DND-41 (cell line): ENCODE results near the gene PLSCR3.

ENCODE experiments used
- ATAC-seq: fragments of 200-7000 bp; cut with Tn5 transposase; 3 replicates; pipeline ENCODE4 v1.9.1; 2021; ENCODE audit warnings: low read depth; ENCODE audit not compliant: insufficient read depth
- DNase-seq: peaks from one replicate; pipeline ENCODE4 v3.0.0-alpha.2; 2020
- H2AFZ ChIP-seq: 2 replicates; pipeline ENCODE4 v1.6.0; 2012; ENCODE audit warnings: low read depth, low read length
- H3K27ac ChIP-seq: 2 replicates; pipeline ENCODE4 v1.5.1; 2012; ENCODE audit warnings: low read length, inconsistent platforms
- H3K27me3 ChIP-seq: fragments of 200-600 bp; sonication (generic); 2 replicates; pipeline ENCODE4 v1.6.0; 2012; ENCODE audit warnings: low read length, mild to moderate bottlenecking, inconsistent platforms; ENCODE audit not compliant: insufficient read depth, poor library complexity
- H3K36me3 ChIP-seq: 2 replicates; pipeline ENCODE4 v1.5.1; 2012; ENCODE audit warnings: low read length, inconsistent platforms; ENCODE audit not compliant: insufficient read depth
- H3K4me1 ChIP-seq: 2 replicates; pipeline ENCODE4 v1.5.1; 2012; ENCODE audit warnings: mild to moderate bottlenecking, low read length; ENCODE audit not compliant: insufficient read depth
- H3K4me2 ChIP-seq: 2 replicates; pipeline ENCODE4 v1.6.0; 2012; ENCODE audit warnings: mild to moderate bottlenecking, moderate library complexity, low read length, inconsistent platforms; ENCODE audit not compliant: insufficient read depth
- H3K4me3 ChIP-seq, 2 experiments: fragments of 200-600 bp in 1 of 2; shearing (Covaris generic) in 1 of 2; 2 replicates each; pipeline ENCODE4 v1.5.1; 2012 to 2016; ENCODE audit warnings: inconsistent platforms in 2 of 2, low read length in 2 of 2, mild to moderate bottlenecking in 2 of 2, low read depth in 1 of 2, moderate library complexity in 1 of 2
- H3K79me2 ChIP-seq: 2 replicates; pipeline ENCODE4 v1.6.0; 2012; ENCODE audit warnings: low read length, inconsistent platforms; ENCODE audit not compliant: insufficient read depth
- H3K9ac ChIP-seq: 2 replicates; pipeline ENCODE4 v1.6.0; 2012; ENCODE audit warnings: low read depth, mild to moderate bottlenecking, inconsistent platforms, low read length, moderate library complexity
- H3K9me3 ChIP-seq: 2 replicates; pipeline ENCODE4 v1.5.1; 2012; ENCODE audit warnings: low read length, moderate library complexity, mild to moderate bottlenecking, inconsistent platforms; ENCODE audit not compliant: insufficient read depth, severe bottlenecking
- H4K20me1 ChIP-seq: 2 replicates; pipeline ENCODE4 v1.6.0; 2012; ENCODE audit warnings: low read length; ENCODE audit not compliant: insufficient read depth
- EZH2 ChIP-seq: IDR thresholded peaks from 3 replicates; pipeline ENCODE4 v1.6.1; 2012; ENCODE audit warnings: borderline replicate concordance, low read depth, mild to moderate bottlenecking, moderate library complexity, low read length, inconsistent platforms; ENCODE audit not compliant: severe bottlenecking
- TF ChIP-seq, protein P1 (sequence below): IDR thresholded peaks from 2 replicates; pipeline ENCODE4 v1.5.1; 2012; ENCODE audit warnings: borderline replicate concordance, low read length, moderate library complexity, mild to moderate bottlenecking; ENCODE audit not compliant: poor library complexity, severe bottlenecking; ENCODE audit errors: extremely low read depth

The PLSCR3 gene

DNA sequence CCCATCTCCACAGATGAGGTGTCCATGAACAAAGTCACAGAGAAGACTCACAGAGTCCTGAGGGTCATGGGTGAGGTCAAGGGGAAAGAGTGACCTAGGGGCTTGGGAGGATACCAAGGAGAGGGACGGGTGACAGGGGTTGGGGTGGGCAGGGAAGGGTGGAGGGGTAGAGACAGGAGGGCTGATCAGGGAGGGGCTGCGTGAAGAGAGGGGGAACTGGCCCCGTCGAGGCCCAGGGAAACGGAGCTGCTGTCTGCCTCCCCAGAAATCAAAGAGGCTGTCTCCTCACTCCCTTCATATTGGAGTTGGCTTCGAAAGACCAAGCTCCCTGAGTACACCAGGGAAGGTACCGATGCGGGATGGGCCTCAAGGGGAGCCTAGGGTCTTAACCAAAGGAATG is 38.8 kb downstream of the PLSCR3 start:
- H3K36me3 ChIP-seq = peaks cover 7% of the 10 kb centered on the region; the same call in 1 of the 2 replicates
- 0 out of 2 replicates have a peak overlapping the region, but pooled peaks have one; percentile 28 for H3K27ac ChIP-seq
- H3K4me1 ChIP-seq = peaks cover 7% of the 10 kb centered on the region
- no peaks in the 10 kb centered on the region for H3K9me3 ChIP-seq
- no peaks in the 10 kb centered on the region for H3K27me3 ChIP-seq
- H3K79me2 ChIP-seq = no peaks in the 10 kb centered on the region
- TF ChIP-seq, protein P1, sequence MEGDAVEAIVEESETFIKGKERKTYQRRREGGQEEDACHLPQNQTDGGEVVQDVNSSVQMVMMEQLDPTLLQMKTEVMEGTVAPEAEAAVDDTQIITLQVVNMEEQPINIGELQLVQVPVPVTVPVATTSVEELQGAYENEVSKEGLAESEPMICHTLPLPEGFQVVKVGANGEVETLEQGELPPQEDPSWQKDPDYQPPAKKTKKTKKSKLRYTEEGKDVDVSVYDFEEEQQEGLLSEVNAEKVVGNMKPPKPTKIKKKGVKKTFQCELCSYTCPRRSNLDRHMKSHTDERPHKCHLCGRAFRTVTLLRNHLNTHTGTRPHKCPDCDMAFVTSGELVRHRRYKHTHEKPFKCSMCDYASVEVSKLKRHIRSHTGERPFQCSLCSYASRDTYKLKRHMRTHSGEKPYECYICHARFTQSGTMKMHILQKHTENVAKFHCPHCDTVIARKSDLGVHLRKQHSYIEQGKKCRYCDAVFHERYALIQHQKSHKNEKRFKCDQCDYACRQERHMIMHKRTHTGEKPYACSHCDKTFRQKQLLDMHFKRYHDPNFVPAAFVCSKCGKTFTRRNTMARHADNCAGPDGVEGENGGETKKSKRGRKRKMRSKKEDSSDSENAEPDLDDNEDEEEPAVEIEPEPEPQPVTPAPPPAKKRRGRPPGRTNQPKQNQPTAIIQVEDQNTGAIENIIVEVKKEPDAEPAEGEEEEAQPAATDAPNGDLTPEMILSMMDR = no peak
- TF ChIP-seq EZH2 = no peak
- no peak overlapping the region for H3K4me2 ChIP-seq
- H3K9ac ChIP-seq = 0 out of 2 replicates have a peak overlapping the region, but pooled peaks have one; percentile 7
- DNase-seq = no peak
- ATAC-seq = no peak
- no peaks in the 10 kb centered on the region for H4K20me1 ChIP-seq
- H2AFZ ChIP-seq = peak overlapping the region; percentile 64
- no peak overlapping the region for H3K4me3 ChIP-seq

DNA sequence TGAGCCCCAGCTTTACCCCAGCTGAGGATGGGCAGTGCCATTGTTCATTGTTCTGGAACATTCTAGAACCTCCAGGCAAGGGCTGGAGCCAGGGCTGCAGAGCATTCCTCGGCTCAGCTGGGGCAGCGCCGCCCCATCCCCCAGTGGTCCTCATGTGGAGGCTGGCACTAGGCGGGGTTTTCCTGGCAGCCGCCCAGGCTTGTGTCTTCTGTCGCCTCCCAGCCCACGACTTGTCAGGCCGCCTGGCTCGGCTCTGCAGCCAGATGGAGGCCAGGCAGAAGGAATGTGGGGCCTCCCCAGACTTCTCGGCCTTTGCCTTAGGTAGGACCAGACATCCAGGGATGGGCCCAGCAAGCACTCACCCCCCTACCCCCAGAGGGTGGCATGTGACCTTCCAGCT is 39.3 kb downstream of the PLSCR3 start, which contains the start of gene TMEM95:
Gene TMEM95 (plus strand): TSS at position 104 of the 400 bp plus-strand sequence. CDS start 49 bp downstream, at position 153.
- Histone ChIP-seq H3K4me2 (no peak within 1 kb of the TSS), H4K20me1 (no peaks in the 10 kb centered on the region), H2AFZ (peak within 1 kb of the TSS; percentile 64), H3K36me3 (peaks cover 7% of the 10 kb centered on the region; the same call in 1 of the 2 replicates), H3K4me1 (peaks cover 7% of the 10 kb centered on the region), H3K27ac (0 out of 2 replicates have a peak within 1 kb of the TSS, but pooled peaks have one; percentile 28), H3K27me3 (no peaks in the 10 kb centered on the region), H3K9ac (0 out of 2 replicates have a peak within 1 kb of the TSS, but pooled peaks have one; percentile 9), H3K4me3 (no peak within 1 kb of the TSS), H3K9me3 (no peaks in the 10 kb centered on the region), H3K79me2 (no peaks in the 10 kb centered on the region)
- TF ChIP-seq EZH2 = no peak
- TF ChIP-seq, protein P1 = no peak
- DNase-seq = no peak
- ATAC-seq = no peak

DNA sequence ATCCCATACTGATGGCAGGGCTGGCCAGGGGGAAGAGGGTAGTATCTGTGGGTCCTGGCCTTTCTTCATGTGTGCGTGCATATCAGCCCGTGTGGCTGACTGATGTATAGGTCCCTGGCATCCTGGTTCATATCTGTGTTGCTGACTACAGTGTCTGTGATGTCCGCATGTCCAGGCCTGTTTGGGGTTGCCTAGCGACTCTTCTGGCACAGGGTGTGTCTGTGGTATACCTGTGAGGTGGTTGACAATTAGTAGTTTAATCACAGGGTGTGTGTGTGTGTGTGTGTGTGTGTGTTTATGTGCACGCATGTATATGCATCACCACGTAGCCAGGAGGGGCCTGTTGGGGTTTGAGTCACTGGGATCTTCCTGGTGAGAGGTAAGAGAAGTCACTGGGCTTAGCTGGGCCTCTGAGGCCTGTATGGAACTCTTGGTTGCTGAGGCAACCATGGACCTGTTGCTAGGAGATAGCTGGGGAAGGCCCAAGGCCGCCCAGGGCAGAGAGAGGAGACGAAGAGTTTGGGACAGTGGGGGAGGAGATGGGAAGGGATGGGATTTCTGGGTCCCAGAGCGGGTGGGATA is 40.0 kb downstream of the PLSCR3 start:
- no peak for TF ChIP-seq EZH2
- TF ChIP-seq, protein P1 = no peak
- H4K20me1 ChIP-seq = no peaks in the 10 kb centered on the region
- no peak overlapping the region for H3K4me2 ChIP-seq
- no peaks in the 10 kb centered on the region for H3K9me3 ChIP-seq
- H3K27me3 ChIP-seq = no peaks in the 10 kb centered on the region
- peaks cover 7% of the 10 kb centered on the region for H3K4me1 ChIP-seq
- peaks cover 10% of the 10 kb centered on the region for H3K36me3 ChIP-seq
- no peak overlapping the region for H2AFZ ChIP-seq
- ATAC-seq (no peak), DNase-seq (no peak)
- H3K4me3 ChIP-seq = no peak overlapping the region
- H3K9ac ChIP-seq = no peak overlapping the region
- no peak overlapping the region for H3K27ac ChIP-seq
- no peaks in the 10 kb centered on the region for H3K79me2 ChIP-seq
